ENCODE data around the gene VEGFA.

The VEGFA gene

DNA sequence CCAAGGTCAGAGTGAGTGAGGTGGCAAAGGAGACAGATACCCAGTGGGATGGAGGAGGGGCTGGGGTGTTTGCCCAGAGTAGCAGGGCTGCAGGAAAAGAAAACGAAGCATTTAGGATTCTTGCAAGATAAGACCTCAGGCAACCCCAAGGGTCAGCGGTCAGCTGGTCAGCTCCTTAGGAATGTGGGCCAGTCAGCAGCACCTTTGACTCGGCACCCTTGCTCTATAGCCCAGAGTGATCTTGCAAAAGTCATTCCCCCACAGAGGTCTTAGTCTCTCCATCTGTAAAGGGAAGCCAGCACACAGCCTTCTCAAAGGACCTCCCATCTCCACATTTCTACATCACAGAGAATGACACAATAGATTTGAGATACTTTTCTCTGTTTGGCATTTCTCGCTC is 56.7 kb downstream of the VEGFA start:
- no peak for DNase-seq

DNA sequence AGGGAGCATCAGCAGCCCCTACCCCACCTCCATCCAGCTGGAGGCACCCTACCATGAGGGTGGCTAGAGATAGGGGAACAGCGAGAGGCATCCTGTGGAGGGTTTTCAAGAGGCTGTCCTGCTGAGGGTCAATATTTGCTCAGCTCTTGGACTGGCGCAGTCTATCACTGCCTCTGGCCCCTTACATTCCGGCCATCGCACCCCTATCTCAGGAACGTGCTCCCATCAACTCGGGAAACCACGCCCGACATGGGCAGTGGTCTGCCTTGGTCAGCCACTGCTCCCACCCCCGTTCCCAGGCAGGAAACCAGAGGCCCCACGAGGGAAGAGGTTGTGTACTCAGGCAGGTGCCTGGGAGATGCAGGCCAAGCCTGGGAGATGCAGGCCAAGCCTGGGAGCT is 57.9 kb downstream of the VEGFA start:
- no peak for DNase-seq

DNA sequence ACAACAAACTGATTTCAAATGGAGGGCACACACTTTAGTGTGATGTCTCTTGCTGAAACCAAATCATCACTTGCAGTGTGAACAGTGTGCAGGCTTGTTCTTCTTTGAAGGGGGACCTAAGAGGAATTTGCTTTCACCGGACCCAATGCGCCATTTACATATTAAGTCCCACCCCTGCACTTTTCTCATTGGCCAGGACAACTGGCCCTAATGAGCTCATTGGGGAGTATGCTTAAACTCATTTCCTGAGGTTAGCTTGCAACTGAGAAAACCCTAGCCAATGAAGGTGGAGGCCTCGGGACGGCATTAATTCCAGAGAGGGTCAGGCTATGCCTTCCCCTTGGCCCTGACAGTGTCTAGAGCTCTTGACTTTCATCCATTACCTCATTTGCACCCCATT is 58.7 kb downstream of the VEGFA start:
- no peak for DNase-seq

DNA sequence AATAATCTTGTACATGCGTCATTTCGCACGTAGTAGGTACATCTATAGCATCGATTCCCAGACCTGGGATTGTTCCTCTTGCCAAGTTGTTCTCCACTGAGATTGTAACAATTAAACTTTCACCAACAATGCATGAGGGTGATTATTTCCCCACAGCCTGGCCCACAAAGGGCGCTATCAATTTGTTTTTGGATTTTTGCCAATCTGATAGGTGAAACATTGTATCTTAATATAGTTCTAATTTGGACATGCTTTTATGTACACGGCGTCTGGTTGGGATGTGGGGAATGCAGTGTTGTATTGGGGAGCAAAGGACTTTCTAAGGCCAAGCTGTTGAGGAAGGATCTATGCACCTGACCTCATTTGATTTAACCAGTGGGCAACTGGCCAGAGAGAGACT is 59.5 kb downstream of the VEGFA start:
- DNase-seq, result no peak

DNA sequence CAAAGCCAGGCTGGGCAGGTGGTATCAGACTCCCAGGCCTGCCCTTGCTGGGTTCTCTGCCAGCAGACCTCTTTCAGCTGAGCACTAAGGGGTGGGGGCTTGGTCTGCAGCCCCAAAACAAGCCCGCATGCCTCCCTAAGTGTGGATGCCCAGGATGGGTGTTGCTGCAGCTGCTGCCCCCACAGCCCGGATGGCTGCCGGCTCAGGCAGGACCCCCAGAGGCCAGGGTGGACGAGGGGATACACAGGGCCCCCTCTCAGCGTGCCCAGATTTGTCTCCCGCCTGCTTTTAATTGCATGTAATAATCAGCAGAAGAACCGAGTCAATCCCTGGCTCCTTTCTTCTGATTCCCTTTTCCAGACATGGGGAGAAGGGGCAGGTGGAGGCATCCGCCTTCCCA is 60.8 kb downstream of the VEGFA start:
- DNase-seq, result no peak

DNA sequence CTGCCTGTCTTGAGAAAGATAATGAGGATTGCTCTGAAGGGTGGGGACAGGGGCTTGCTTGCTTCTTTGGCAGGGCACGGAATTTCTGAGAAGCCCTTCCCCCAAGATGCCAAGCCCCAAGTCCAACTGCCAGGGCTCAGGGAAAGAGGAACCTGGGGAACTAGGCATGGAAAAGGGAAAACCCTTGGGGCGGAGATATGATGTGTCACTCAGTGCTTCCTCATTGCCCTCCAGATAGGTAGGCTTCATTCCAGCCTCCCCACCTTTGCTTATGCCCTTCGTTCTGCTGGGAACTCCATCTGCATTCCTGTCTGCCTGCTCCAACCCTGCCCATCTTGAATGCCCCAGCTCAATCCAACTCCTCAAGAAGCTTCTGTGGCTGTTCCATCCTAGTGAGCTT is 61.2 kb downstream of the VEGFA start:
- no peak for DNase-seq

DNA sequence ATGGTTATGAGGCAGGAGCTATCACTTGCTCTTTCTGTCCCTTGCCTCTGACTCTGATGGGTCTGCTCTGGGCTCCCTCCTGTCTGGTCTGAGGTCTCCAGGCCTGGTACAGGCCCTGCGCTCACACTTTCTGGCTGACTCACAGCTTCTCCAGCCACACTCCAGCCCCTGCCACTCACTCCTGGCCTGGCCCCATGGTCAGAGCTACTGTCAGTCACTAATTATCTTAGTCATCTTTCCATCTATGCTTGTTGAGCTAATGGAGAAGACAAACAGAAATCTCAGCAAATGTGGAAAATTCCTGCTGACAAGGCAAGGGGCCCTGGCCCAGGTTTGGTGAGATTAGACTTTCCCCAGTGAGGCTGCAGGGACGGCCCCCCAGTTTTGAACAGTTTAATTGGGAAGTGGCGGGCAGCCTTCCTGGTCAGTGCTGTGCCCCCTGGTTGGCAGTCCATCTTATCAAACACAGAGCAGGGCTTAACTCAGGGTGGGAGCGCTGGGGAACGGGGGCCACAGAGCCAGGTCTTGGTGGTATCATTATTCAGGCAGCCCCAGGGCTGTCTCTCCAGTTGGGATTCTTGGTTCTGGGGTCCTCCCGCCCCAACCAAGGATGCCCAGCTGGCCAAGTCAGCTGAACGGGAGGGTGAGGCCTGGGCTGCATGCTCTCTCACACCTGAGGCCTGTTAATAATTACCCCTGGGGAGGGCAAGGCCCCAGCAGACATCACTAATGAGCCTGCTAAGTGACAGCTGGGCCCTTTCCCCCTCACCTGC is 63.4 kb downstream of the VEGFA start:
- DNase-seq, result no peak

DNA sequence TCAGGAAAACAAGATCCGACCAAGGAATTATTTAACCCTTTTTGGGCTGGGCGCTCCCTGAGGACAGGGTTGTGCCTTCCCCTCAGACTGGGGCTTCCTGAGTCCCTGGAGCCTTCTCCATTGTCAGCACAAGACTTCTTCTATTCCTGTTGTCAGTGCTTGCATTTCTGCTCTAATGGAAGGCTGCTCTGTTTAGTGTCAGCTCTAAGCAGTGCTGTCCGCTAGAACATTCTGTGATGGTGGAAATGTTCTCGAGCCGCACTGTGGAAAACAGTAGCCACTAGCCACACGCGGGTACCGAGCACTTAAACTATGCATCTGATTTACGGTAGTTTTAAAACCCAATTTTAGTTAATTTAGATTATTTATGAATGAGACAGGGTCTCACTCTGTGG is 64.0 kb downstream of the VEGFA start:
- no peak for DNase-seq

DNA sequence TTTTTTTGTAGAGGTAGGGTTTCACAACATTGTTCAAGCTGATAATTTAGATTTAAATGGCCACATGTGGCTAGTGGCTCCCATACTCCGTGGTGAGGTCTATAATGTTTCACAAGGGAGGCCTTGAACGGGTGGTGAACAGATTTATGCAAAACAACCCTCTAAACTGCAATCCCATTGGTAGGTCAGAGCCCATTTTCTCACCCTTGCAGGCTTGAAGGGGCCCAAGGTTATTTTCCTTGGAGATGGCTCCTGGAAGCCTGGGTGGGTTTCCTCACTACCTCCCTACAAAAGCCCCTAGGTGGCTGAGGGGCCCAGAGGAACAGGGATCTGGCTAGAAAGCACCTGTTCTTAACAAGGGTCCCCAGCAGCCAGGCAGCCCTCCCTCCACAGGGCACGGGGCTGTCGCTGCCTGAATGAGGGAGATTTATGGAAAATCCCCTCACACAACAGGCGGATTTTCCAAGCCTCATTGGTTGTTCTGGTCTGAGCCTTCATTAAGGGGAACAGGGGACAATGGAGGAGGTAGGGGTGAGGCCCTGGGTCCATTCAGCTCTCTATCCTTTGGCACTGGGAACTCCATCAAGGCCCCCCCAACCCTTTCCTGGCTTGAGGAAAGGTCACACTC is 64.6 kb downstream of the VEGFA start:
- DNase-seq, result no peak

DNA sequence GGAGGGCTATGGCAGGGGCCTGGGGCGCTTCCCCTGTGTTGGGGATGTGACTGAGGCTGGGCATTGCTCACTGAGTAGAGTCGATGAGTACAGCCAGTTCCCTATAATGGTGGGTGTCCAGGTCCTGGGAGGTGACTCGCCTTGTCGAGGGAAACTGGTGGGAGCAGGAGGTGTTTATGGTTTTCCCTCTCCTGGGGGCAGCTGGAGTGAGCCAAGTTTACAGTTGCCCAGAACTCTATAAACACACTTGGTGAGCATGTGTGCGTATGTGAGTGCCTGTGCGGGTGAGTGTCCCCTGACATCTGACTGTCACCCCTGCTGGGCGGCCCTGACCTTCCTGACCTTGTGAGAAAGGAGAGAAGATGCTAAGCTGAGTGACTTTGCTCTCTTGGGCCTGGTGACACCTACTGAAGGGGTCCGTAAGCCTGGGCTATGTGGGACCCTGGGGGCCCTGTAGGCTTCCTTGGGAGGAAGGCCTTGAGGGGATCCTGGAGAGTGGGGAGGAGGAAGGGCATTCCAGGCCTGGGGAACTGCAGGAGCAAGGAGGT is 65.9 kb downstream of the VEGFA start:
- DNase-seq, result no peak
